ENCODE results near the gene STAG2.
"Not testable (repeated sequence)": the region's sequence is repeated elsewhere in the genome, so short reads cannot be mapped to it uniquely, and the experiment has no call there.

The STAG2 gene

GRCh38 chrX:123961268-123962005, at the start of gene STAG2:
Gene STAG2, plus strand, starts transcription at chrX:123961706. Its CDS starts 60,922 bp downstream, at chrX:124022628.
- peak in 1 of 2 donors; percentile 23 for DNase-seq (ENCODE audit: low read depth in 2 of 2)

GRCh38 chrX:123917069-123917468, 44.4 kb upstream of the STAG2 start:
- DNase-seq (ENCODE audit: low read depth in 2 of 2), result no peak

- no peak for DNase-seq (ENCODE audit: low read depth in 2 of 2)
Measured at GRCh38 chrX:123918106-123918721, 43.3 kb upstream of the STAG2 start.

GRCh38 chrX:123920105-123920785, 41.3 kb upstream of the STAG2 start:
- DNase-seq (ENCODE audit: low read depth in 2 of 2), result no peak

GRCh38 chrX:123923211-123923610, 38.3 kb upstream of the STAG2 start:
- no peak for DNase-seq (ENCODE audit: low read depth in 2 of 2)

GRCh38 chrX:123924186-123924585, 37.3 kb upstream of the STAG2 start:
- DNase-seq (ENCODE audit: low read depth in 2 of 2), result no peak

GRCh38 chrX:123927845-123928244, 33.7 kb upstream of the STAG2 start:
- no peak for DNase-seq (ENCODE audit: low read depth in 2 of 2)

GRCh38 chrX:123932055-123932454, 29.5 kb upstream of the STAG2 start:
- not testable (repeated sequence) for DNase-seq (ENCODE audit: low read depth in 2 of 2)

- no peak for DNase-seq (ENCODE audit: low read depth in 2 of 2)
Measured at GRCh38 chrX:123943074-123943473, 18.4 kb upstream of the STAG2 start.

- DNase-seq (ENCODE audit: low read depth in 2 of 2), result no peak
Measured at GRCh38 chrX:123943488-123943887, 18.0 kb upstream of the STAG2 start.

GRCh38 chrX:123949846-123950245, 11.7 kb upstream of the STAG2 start:
- no peak for DNase-seq (ENCODE audit: low read depth in 2 of 2)

GRCh38 chrX:123959281-123960063, 2.0 kb upstream of the STAG2 start:
- no peak for DNase-seq (ENCODE audit: low read depth in 2 of 2)

- DNase-seq (ENCODE audit: low read depth in 2 of 2), result no peak
Measured at GRCh38 chrX:123960956-123961267, 594 bp upstream of the STAG2 start.

- DNase-seq (ENCODE audit: low read depth in 2 of 2), result no peak
Measured at GRCh38 chrX:123962006-123962467, 531 bp downstream of the STAG2 start.

- DNase-seq (ENCODE audit: low read depth in 2 of 2), result peak; percentile 51 to 65
Measured at GRCh38 chrX:123962794-123963373, 1.4 kb downstream of the STAG2 start.

- no peak for DNase-seq (ENCODE audit: low read depth in 2 of 2)
Measured at GRCh38 chrX:123964156-123964834, 2.8 kb downstream of the STAG2 start.

GRCh38 chrX:123965712-123966111, 4.2 kb downstream of the STAG2 start:
- no peak for DNase-seq (ENCODE audit: low read depth in 2 of 2)

- no peak for DNase-seq (ENCODE audit: low read depth in 2 of 2)
Measured at GRCh38 chrX:123967497-123967896, 6.0 kb downstream of the STAG2 start.

- no peak for DNase-seq (ENCODE audit: low read depth in 2 of 2)
Measured at GRCh38 chrX:123968383-123969050, 7.0 kb downstream of the STAG2 start.

GRCh38 chrX:123971982-123972381, 10.5 kb downstream of the STAG2 start:
- no peak for DNase-seq (ENCODE audit: low read depth in 2 of 2)

- no peak for DNase-seq (ENCODE audit: low read depth in 2 of 2)
Measured at GRCh38 chrX:123973921-123974320, 12.4 kb downstream of the STAG2 start.

All from stimulated activated CD8-positive, alpha-beta memory T cell treated with anti-CD3 and anti-CD28 coated beads, Interleukin-2, amount 100 ng/mL, for 1 hour (primary cell).